Dermis microvascular lymphatic vessel endothelial cell (primary cell): Measurements from ENCODE around the gene UBE2V1. TPM values are rescaled to one million over a fixed set of nuclear protein-coding genes. Genes with fewer than 3 reads are reported as not detected.
"Not testable (repeated sequence)": the region's sequence is repeated elsewhere in the genome, so short reads cannot be mapped to it uniquely, and the experiment has no call there.

ENCODE experiments used
- DNase-seq, 2 donors: peaks; one replicate each; pipeline versions ENCODE4 v3.0.0 to v3.0.0-alpha.2; 2010; ENCODE audit warnings: low read depth in 2 of 2
- total RNA-seq: library from RNA; depleted of rRNA; stranded (reverse); fragments of >200 nt; gene quantifications from 2 replicates; pipeline ENCODE4 v1.2.1, GENCODE V29; 2014

UBE2V1 gene
- total RNA-seq, 1 donor from 2014 or later = 23.6 TPM

DNA sequence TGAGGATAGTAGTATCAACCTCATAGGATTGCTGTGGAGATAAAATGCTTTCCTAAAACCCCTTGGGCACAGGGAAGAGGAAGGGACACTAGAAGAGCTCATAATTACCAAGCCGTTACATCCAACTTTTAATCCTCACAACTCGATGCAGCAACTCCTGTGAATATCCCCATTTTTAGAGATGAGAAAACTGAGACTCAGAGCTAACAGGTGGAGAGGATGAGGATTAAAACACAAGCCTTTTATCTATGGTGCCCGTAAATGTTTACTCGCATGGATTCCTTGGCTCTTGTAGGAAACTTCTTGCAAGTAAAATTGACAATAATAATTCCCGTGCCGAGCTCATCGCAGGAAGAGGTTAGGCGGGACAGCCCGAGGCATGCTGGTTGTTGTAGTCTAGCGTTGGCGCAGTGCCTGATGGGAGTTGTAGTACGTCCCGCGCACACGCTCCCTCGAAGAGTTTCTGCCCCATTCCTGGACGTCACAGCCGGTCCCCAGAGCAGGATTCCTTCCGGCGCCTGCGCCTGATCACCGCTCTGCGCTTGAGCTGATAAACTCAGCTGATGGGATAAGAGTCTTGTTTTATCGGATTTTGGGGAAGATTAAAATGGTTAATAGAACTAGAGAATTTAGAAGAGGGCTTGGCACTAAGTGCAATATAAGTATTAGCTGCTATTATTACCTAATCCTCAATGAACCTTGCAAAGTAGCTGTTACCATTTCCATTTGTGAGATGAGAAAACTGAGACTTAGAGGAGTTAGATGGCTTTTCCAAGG is 2.8 kb upstream of the UBE2V1 start:
- peak; percentile 96 to 98 for DNase-seq

DNA sequence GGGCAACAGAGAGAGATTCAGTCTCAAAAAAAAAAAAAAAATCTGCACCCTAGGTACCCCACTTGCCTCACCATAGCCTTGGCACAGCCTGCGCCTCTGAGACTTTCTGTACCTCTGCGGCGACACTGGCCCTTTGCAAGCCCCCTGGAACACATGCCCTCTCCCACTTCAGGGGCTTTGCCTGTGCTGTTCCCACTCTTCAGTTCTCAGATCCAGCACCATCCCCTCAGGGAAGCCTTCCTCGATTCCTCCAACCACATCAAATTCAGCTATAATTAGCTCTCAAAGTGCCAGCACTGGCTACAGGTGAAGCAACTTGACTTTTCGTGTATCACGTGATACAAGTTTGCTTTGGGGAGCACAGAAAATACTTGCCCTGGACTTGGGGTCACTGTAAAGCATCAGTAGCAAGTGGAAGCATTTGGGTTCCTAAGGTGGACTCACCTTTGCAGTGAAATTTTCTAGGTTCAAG is 2.1 kb upstream of the UBE2V1 start:
- no peak for DNase-seq

DNA sequence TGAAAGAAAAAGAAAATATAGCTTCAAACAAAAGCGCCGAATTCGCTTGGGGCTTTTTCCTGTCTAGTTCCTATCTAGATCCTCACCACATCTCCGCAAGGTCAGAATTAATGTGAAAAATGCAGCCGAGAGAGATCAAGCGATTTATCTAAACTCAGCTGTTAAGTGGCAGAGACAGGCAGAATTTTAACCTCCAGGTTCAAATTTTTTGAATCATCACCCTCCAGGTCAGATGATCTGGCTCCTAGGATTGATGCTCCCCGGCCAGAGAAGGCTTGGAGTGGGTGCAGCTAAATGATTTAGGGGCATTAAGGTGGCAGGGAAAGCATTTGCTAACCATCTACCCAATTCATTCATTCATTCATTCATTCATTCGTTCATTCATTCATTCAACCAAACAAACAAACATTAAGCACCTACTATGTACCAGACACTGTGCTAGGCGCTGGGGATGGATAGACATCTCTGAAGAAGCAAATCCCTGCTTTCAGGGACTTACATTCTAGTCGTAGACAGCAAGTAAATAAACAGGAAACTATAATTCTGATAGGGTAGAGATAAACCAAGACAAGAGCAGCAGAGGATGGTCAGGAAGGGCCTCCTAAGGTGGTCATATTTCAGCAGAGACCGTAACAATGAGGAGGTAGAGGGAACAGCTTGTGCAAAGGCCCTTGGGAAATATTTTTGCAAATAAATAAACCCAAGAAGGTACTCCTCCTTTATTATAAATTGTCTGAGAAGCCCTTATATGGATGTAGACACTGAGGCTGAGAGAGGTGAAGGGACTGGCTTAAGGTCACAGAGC is 672 bp upstream of the UBE2V1 start:
- no peak for DNase-seq

DNA sequence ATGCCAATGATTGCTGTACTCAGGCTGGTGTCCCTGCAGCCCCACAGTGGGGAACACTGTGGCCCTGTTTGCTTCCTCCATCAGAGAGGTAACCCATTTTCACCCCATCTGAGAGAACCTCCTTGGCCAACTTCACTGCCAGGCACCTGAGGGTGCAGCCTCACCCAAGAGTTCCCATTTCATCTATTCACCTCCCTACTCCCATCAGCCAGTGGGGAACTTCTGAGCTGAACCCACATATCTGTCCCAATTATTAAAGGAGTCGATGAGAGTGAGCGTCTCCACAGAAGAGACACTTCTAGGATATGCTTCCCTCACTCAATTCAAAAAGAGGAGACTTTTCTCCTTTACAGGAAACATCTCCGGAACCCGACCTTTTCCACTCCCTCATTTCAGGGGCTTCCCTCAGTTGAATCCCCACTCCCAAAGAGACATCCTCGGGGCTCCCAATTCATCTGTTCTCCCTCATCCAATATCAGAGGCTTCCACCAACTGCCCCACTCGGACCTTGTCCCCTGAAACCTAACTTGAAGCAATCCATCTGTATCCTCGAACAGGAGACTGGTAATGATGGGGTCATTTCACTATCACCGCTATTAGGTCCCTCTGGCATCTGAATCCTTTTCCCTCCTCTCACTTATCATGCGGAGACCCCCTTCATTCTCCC is 988 bp downstream of the UBE2V1 start:
- DNase-seq = no peak

DNA sequence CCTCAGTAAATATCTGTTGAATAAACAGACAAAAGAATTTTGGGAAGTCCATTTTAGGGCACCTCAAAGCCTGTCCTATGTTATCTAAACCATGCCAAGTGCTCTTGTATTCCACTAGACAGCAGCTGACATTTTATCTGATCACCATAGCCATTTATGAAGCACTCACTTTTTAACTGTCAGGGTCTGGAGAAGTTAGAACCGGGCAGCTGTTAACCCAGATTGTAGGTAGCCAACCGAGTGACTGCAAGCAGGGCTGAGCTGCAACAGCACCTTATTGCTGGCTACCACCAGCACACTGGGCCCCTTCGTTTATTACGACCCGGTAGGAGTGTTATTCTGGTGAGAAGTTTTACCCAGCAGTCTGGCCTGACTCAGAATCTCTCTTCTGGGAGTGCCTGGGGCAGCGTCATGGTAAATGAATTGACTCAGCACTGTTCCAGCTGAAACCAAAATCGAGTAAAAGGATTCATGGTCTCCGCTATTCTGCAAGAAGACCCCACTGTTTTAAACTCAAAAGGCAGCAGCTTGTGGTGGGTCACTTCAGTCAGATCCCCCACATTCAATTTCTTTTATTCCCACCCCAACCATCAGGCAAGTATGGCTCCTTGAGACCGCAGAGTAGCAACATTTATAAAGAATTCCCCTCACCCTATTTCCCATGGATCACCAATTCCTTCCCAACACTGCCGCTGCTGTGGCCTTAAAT is 1.7 kb downstream of the UBE2V1 start:
- peak in 1 of 2 donors; percentile 43 for DNase-seq

DNA sequence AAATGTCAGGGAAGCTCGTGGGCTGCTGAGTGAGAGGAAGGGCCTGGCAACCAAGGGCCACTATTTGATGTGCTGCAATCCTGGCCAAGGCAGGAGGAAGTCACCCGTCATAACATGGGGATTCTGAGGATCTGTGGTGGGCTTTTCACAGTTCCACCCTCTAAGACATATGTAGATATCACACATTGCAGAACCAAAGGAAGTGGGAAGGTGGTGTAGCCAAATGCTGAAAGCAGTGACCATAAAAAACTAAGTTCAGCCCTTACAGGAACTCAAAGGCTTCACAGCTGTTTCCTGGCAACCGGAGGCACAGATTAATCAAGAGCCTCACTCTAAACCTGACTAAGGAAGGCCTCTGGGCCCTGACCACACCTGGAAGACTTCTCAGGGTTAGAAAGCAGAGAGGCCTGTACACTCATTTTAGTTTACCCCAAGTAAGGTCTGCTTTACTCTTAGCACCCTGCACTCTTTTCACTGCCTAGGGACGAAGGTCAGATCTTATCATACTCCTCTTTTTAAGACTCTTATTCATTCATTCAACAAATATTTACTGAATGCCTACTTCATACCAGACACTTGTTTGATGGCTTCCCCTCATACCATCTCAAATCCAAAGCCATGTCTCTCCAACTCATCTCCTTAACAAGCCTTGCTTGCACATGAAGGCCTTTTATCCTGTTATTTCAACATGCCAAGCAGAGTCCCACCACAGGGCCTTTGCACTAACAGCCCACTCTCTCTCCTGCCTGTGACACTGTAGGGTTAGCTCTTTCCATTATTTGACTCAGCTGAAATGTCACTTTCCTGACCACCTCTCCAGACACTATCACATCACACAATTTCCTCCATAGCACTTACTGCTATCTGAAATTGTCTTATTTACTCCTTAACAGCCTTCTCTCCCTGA is 2.6 kb downstream of the UBE2V1 start:
- DNase-seq = peak; percentile 30 to 83

DNA sequence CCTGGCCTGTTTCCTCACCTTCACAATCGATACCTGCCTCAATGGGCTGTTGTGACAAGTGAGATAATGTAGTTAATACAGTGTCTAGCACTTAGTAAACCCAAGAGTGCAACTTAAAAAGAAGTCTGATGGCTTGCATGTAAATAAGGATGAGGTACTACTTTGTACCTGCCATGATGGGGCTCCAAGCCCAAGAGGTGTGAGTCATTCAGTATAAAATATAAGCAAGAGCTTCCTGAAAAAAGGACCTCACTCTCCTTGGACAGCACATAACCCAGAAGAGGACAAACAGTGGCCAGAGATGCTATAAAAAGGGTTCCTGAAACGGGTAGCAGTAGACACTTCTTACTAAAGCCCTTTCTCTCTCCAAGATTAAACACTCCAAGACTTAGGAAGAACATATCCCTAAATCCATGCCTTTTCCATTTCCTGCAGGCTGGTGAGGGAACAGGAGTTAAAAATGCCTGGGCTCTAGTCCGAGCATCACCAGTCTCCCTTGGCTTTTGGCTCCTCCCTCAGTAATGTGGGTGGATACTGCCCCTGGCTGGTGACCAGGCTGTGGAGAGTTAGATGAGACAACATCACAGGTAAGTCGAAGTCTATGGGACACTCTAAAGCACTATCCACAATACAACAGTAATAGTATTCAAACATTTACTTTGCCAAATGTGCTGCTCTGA is 4.3 kb downstream of the UBE2V1 start:
- DNase-seq = no peak

DNA sequence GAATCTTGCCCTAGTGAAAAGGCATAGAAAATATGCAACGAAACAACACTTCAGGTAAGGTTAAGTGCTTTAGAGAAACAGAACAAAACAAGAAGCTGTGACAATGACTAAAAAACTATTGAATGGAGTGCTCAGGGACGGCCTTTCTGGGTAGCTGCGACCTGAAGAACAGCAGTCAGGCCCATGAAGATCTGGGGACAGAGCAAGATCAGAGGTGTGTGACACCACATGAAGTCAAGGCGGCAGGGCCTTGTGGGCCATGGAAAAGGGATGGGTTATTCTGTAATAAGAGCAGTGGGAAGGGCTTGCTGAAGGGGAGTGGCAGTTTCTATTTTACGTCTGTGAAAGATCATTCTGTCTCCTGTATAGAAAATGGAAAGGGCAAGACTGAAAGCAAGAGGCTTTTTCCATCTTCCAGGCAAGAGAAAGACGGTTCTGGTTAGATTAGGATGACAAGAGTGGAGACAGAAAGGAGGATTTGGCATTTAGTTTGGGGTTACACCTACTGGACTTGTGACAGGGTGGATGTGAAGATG is 5.1 kb downstream of the UBE2V1 start:
- DNase-seq = no peak

DNA sequence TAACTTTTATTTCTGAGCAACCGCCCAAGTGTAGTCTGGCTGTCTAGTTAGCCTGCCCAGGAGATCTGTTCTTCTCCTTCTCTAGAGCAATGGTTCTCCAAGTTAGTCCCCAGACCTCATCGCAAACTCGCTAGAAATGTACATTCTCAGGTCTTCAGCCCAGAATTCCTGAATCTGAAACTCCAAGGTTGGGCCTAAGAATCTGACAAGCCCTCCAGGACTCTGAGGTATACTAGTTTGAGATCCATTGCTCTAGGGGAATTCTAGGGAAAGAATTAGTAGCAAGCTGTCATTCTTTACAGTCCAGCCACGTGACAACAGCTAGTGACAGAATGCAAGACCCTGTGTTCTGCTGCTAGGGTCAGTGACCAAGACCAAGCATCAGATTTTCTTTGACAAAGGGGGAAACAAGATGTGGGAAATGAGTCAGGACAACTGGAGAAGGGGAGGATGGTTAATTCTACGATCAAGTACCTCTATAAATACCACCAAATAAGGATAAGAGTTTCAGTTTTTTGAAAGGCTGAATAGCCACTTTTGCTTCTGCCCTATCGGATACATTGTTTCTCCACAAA is 5.8 kb downstream of the UBE2V1 start:
- DNase-seq = peak in 1 of 2 donors; percentile 74

DNA sequence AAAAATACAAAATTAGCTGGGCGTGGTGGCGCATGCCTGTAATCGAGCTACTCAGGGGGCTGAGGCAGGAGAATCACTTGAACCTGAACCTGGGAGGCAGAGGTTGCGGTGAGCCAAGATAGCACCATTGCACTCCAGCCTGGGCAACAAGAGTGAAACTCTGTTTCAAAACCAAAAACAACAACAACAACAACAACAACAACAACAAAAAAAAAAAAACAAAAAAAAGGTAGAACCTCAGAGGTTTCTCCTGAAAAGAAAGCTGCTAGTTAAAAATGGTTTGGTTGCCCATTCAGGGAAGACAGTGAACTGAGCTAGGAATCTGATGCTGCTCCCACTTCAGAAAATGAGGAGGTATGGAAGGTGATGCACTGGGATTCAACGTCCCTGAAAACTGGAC is 6.3 kb downstream of the UBE2V1 start:
- DNase-seq = not testable (repeated sequence)

DNA sequence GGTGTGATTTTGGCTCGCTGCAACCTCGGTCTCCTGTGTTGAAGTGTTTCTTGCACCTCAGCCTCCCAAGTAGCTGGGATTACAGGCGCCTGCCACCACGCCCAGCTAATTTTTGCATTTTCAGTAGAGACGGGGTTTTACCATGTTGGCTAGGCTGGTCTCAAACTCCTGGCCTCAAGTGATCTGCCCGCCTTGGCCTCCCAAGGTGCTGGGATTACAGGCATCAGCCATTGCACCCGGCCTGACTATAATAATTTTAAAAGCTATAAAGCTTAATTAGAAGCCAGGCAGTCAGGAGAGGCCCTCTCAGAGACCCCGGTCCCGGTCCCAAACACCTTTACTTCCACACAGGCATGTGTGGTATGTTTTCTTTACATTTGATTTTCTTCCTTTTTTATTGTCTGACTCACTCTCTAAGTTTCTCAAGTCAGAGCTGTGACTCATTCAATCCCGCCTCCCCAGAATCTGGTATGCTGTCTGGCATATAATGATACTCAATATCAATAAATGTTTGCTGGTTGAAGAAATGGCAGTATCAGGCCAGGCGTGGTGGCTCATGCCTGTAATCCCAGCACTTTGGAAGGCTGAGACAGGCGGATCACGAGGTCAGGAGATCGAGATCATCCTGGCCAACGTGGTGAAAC is 9.4 kb downstream of the UBE2V1 start:
- peak in 1 of 2 donors; percentile 82 for DNase-seq

DNA sequence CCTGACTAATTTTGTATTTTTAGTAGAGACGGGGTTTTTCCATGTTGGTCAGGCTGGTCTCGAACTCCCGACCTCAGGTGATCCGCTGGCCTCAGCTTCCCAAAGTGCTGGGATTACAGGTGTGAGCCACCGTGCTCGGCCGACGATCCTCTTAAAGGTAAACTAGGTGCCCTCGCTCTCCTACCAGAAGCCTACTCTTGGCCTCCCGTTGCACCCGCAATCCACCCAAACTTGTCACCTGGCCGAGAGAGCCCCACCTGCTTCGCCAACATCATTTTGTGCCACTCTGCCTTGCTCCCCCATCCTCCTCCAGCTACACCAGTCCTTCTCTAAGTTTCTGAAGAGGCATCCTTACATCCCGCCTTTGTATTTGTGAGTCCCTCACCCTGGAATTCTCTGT is 10.4 kb downstream of the UBE2V1 start:
- not testable (repeated sequence) for DNase-seq

DNA sequence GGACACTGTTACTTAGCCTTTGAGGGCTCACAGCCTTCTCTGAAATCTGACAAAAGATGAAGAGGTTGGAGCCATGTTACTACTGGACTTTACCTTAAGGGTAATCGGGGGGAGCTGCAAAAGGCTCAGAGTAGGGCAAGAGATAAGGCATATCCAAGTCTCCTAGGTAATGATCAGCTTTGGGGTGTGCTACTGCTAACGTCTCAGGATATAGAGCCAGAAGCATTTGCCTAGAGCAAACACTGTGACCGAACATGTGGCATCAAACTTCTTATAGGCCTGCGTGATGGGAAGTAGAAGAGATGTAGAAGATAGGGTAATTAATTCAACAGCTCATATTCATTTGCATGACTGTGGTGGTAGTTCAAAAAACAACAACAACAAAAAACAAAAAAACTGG is 11.1 kb downstream of the UBE2V1 start:
- DNase-seq = no peak

DNA sequence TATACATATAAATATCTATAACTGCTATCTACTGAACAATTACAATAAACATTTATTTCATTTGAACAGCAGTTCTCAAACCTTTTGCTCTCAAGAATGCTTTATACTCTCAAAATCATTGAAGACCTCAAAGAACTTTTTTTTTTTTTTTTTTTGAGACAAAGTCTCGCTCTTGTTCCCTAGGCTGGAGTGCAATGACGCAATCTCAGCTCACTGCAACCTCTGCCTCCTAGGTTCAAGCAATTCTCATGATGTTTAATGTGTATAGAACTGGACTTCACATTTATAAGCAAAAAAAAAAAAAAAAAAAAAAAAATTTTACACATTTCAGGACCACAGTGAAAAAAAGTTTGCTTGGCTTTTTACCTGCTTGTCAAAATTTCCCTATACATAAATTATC is 11.7 kb downstream of the UBE2V1 start:
- DNase-seq = no peak

DNA sequence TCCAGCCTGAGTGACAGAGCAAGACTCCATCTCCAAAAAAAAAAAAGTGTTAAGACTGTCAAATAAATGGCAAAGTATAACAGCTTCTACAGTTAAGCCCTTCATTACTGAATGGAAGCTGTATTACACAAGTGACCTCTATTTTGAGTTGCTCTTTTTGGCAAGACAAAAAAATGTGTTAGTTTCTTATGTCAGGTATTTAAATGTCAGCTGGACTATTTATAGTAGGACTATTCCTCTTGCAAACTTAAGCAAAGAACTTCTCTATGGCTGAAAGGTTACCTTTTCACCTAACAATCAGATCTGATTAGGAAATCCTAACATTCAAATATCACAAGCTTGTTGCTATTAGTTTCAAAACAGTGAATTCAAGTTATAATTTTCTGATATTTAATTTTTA is 12.4 kb downstream of the UBE2V1 start:
- DNase-seq = no peak

DNA sequence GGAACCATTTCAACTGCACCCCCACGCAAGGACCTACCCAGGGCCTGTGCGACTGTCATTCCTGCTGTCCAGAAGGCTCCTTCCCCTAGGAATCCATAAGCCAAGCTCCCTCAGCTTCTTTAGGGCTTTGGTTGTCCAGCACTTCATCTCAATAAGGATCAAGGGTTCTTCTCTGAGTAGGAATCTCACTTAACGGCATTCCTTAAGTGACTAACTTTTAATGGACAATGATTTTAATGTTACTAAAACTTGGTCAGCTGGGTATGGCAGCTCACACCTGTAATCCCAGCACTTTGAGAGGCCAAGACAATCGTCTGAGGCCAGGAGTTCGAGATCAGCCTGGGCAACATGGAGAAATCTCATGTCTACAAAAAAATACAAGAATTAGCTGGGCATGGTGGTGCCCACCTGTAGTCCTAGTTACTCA is 13.4 kb downstream of the UBE2V1 start:
- no peak for DNase-seq

DNA sequence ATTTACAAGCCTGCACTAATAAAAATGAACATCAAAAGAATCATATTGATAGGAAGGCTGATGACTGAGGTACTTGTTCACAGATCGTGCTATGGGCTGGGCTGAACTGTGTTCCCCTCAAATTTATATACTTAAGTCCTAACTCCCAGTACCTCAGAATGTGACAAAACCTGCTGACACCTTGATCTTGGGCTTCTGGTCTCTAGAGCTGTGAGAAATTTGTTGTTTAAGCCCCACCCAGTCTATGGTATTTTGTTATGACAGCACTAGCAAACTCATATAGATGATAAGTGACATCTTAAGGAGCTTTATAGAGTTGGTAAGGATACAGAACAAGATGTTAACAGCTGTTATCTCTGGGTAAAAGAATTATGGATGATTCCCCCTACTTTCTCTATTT is 13.8 kb downstream of the UBE2V1 start:
- no peak for DNase-seq

DNA sequence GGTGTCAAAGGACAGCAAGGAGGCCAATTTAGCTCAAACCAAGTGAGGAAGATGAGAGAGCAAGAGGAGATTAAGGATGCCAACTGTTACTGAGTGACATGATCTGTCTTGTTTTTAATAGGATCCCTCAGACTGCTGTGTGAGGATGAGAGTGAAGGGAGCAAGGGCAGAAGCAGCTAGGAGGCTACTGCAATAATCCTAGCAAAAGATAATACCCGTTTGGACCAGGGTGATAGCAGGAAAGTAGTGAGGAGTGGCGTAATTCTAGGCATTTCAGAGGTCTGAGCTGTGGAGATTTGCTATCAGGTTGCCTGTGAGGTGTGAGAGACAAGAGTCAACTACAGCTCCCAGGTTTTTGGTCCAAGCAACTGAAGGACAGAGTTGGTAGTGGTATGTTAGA is 14.7 kb downstream of the UBE2V1 start:
- DNase-seq = no peak

DNA sequence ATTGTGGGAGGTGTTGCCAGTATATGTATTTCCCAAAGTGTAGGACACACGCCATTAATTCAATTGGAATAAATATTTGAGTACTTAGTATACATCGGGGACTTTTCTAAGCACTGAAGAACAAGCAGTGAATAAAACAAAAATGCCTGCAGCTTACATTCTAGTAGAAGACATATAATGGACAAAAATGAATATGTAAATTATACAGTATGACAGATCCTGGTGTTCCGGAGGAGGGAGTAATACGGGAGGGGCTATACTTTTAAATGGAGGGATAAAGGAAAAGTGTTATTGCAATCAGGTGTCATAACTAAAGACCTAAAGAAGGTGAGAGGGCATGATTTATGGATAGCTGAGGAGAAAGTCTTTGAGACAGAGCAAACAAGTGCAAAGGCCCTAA is 15.1 kb downstream of the UBE2V1 start:
- DNase-seq = no peak
